Testis (tissue), 2 donors: ENCODE results near the gene OXNAD1.

Experiments used
- CTCF ChIP-seq, 3 experiments: fragments of 450-650 bp in 2 of 3; fragments of 200-600 bp in 1 of 3; sonication (generic) in 1 of 3; IDR thresholded peaks; one replicate each; pipeline ENCODE4 v1.5.1; 2016 to 2019; ENCODE audit warnings: antibody characterized with exemption in 3 of 3, mild to moderate bottlenecking in 2 of 3, moderate library complexity in 1 of 3
- POLR2A ChIP-seq: fragments of 450-650 bp; IDR thresholded peaks from one replicate; pipeline ENCODE4 v1.6.1; 2017; ENCODE audit warnings: antibody characterized with exemption, mild to moderate bottlenecking, moderate library complexity

- no peak for TF ChIP-seq CTCF (IDR thresholded peaks at IDR 0.05)
- no peak for TF ChIP-seq POLR2A
Observed at GRCh38 chr3:16233806-16234205, 31.2 kb upstream of the OXNAD1 start.
